ENCODE measurements around the gene MAST3. TPM values are rescaled to one million over a fixed set of nuclear protein-coding genes. Genes with fewer than 3 reads are reported as not detected.

MAST3 gene
- total and polyA plus RNA-seq, 4 donors: 4.3 to 10.6 (median 6.7) TPM

- Histone ChIP-seq H3K9ac (ENCODE audit: low read depth in 1 of 2, low read length in 2 of 2) (no peak overlapping the region), H3K4me3 (ENCODE audit: low read depth in 1 of 3, low read length in 3 of 3) (no peak overlapping the region), H3K27me3 (ENCODE audit: control insufficient read depth in 4 of 4, insufficient read depth in 4 of 4, low read length in 3 of 4) (no peaks in the 10 kb centered on the region), H3K9me3 (ENCODE audit: control insufficient read depth in 4 of 4, low read length in 3 of 4) (no peaks in the 10 kb centered on the region), H3K36me3 (ENCODE audit: control insufficient read depth in 4 of 4, insufficient read depth in 3 of 4, low read depth in 1 of 4, low read length in 3 of 4) (peaks cover 0 to 1% (median 0%) of the 10 kb centered on the region in 4 donors), H3K27ac (ENCODE audit: low read depth in 1 of 2, low read length in 2 of 2) (no peak overlapping the region), H3K4me1 (ENCODE audit: control insufficient read depth in 4 of 4, insufficient read depth in 4 of 4, low read length in 3 of 4) (no peaks in the 10 kb centered on the region)
- TF ChIP-seq HNF4A (conservative IDR thresholded peaks at IDR 0.05) (no peak), EGR1 (IDR thresholded peaks at IDR 0.05; ENCODE audit: low read depth in 2 of 2) (no peak), GABPA (IDR thresholded peaks at IDR 0.05 in 1 of 2, conservative IDR thresholded peaks at IDR 0.05 in 1 of 2) (no peak), FOXA2 (IDR thresholded peaks at IDR 0.05) (no peak), YY1 (IDR thresholded peaks at IDR 0.05) (no peak), NR2F2 (IDR thresholded peaks at IDR 0.05) (no peak), CTCF (IDR thresholded peaks at IDR 0.05; ENCODE audit: low read depth, low read length, missing input control) (no peak), TAF1 (conservative IDR thresholded peaks at IDR 0.05) (no peak), SP1 (IDR thresholded peaks at IDR 0.05) (no peak)
- TF ChIP-seq, protein P1, sequence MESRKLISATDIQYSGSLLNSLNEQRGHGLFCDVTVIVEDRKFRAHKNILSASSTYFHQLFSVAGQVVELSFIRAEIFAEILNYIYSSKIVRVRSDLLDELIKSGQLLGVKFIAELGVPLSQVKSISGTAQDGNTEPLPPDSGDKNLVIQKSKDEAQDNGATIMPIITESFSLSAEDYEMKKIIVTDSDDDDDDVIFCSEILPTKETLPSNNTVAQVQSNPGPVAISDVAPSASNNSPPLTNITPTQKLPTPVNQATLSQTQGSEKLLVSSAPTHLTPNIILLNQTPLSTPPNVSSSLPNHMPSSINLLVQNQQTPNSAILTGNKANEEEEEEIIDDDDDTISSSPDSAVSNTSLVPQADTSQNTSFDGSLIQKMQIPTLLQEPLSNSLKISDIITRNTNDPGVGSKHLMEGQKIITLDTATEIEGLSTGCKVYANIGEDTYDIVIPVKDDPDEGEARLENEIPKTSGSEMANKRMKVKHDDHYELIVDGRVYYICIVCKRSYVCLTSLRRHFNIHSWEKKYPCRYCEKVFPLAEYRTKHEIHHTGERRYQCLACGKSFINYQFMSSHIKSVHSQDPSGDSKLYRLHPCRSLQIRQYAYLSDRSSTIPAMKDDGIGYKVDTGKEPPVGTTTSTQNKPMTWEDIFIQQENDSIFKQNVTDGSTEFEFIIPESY (IDR thresholded peaks at IDR 0.05): no peak
- DNase-seq (ENCODE audit: low spot score): no peak
Observed at GRCh38 chr19:18183529-18183928, 86.0 kb downstream of the MAST3 start.

- no peaks in the 10 kb centered on the region for H3K27me3 ChIP-seq (ENCODE audit: control insufficient read depth in 4 of 4, insufficient read depth in 4 of 4, low read length in 3 of 4)
- H3K9ac ChIP-seq (ENCODE audit: low read depth in 1 of 2, low read length in 2 of 2): no peak overlapping the region
- WGBS: 86% methylated on average over 6 of the region's 6 CpGs
- DNase-seq (ENCODE audit: low spot score): no peak
- no peaks in the 10 kb centered on the region for H3K4me1 ChIP-seq (ENCODE audit: control insufficient read depth in 4 of 4, insufficient read depth in 4 of 4, low read length in 3 of 4)
- no peaks in the 10 kb centered on the region for H3K9me3 ChIP-seq (ENCODE audit: control insufficient read depth in 4 of 4, low read length in 3 of 4)
- no peak overlapping the region for H3K27ac ChIP-seq (ENCODE audit: low read depth in 1 of 2, low read length in 2 of 2)
- H3K4me3 ChIP-seq (ENCODE audit: low read depth in 1 of 3, low read length in 3 of 3): no peak overlapping the region
- TF ChIP-seq CTCF (IDR thresholded peaks at IDR 0.05; ENCODE audit: low read depth, low read length, missing input control) (no peak), FOXA2 (IDR thresholded peaks at IDR 0.05) (no peak), HNF4A (conservative IDR thresholded peaks at IDR 0.05) (no peak), ATF3 (IDR thresholded peaks at IDR 0.05) (no peak), JUND (IDR thresholded peaks at IDR 0.05) (no peak), EGR1 (IDR thresholded peaks at IDR 0.05; ENCODE audit: low read depth in 2 of 2) (no peak), TAF1 (conservative IDR thresholded peaks at IDR 0.05) (no peak), YY1 (IDR thresholded peaks at IDR 0.05) (no peak)
- TF ChIP-seq, protein P1 (IDR thresholded peaks at IDR 0.05): no peak
- H3K36me3 ChIP-seq (ENCODE audit: control insufficient read depth in 4 of 4, insufficient read depth in 3 of 4, low read depth in 1 of 4, low read length in 3 of 4): no peaks in the 10 kb centered on the region
Observed at GRCh38 chr19:18185538-18185937, 88.0 kb downstream of the MAST3 start.

Measured in liver (tissue), 9 donors.